HG03442 (cell line): ENCODE measurements around the gene RICTOR.
A peak's percentile ranks its signal among the peaks of the same experiment; 100 is the strongest.

Experiments
- ATAC-seq: cut with Tn5 transposase; IDR thresholded peaks from one replicate; pipeline ENCODE4 v1.9.1; 2021; ENCODE audit warnings: mild to moderate bottlenecking, moderate library complexity; ENCODE audit not compliant: unreplicated experiment

RICTOR gene

GRCh38 chr5:39100301-39100850 is 26.2 kb upstream of the RICTOR start:
- no peak for ATAC-seq

- ATAC-seq, result no peak
These were observed 25.6 kb upstream of the RICTOR start for GRCh38 chr5:39099831-39100230.

- ATAC-seq, result no peak
These were observed 19.2 kb upstream of the RICTOR start for GRCh38 chr5:39093352-39093751.

GRCh38 chr5:39092581-39093351 is 18.6 kb upstream of the RICTOR start:
- ATAC-seq, result no peak

GRCh38 chr5:39091940-39092580 is 17.9 kb upstream of the RICTOR start:
- no peak for ATAC-seq

- ATAC-seq, result no peak
These were observed 9.8 kb upstream of the RICTOR start for GRCh38 chr5:39083968-39084367.

- no peak for ATAC-seq
These were observed 8.8 kb upstream of the RICTOR start for GRCh38 chr5:39082995-39083394.

GRCh38 chr5:39080597-39081204 is 6.5 kb upstream of the RICTOR start:
- ATAC-seq, result peak; percentile 48

GRCh38 chr5:39080168-39080567 is 6.0 kb upstream of the RICTOR start:
- ATAC-seq, result no peak

- ATAC-seq, result no peak
These were observed 4.9 kb upstream of the RICTOR start for GRCh38 chr5:39079147-39079546.

- no peak for ATAC-seq
These were observed 2.8 kb upstream of the RICTOR start for GRCh38 chr5:39076757-39077728.

- ATAC-seq, result no peak
These were observed 2.0 kb upstream of the RICTOR start for GRCh38 chr5:39076101-39076756.

GRCh38 chr5:39073767-39074016 is 507 bp downstream of the RICTOR start:
- peak; percentile 26 for ATAC-seq

GRCh38 chr5:39072925-39073766 is 1.1 kb downstream of the RICTOR start:
- ATAC-seq, result peak; percentile 37

GRCh38 chr5:39068099-39068498 is 6.1 kb downstream of the RICTOR start:
- ATAC-seq, result no peak

GRCh38 chr5:39064450-39064849 is 9.7 kb downstream of the RICTOR start:
- ATAC-seq, result no peak

- ATAC-seq, result no peak
These were observed 11.2 kb downstream of the RICTOR start for GRCh38 chr5:39063037-39063436.

- no peak for ATAC-seq
These were observed 11.7 kb downstream of the RICTOR start for GRCh38 chr5:39062530-39062929.

- ATAC-seq, result no peak
These were observed 12.1 kb downstream of the RICTOR start for GRCh38 chr5:39062104-39062503.

- no peak for ATAC-seq
These were observed 15.1 kb downstream of the RICTOR start for GRCh38 chr5:39059064-39059463.
